Fibroblast of peridontal ligament (primary cell): ENCODE measurements around the gene THBS3.
A peak's percentile ranks its signal among the peaks of the same experiment; 100 is the strongest.
"Not testable (repeated sequence)": the region's sequence is repeated elsewhere in the genome, so short reads cannot be mapped to it uniquely, and the experiment has no call there.

ENCODE experiments used
- DNase-seq: peaks from one replicate; pipeline ENCODE4 v3.0.0-alpha.2; 2010; ENCODE audit errors: extremely low read depth

THBS3 gene

DNA sequence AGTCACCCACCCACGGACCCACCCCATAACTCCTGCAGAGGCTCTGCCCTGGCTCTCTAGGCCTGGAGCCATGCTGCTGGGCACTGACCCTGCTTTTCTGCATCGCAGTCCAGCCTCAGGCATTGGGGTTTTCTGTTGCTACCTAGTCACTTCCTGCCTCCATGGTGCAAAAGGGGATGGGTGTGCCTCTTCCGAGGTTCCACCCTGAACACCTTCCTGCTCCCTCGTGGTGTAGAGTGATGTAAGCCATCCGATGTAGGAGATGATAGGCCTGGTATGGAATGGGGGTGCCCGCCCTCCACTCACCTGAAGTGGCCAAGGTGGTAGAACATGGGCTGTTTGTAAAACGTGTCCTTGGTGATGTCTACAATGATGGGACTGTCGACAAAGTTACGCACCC lies 27.7 kb upstream of the THBS3 start:
- not testable (repeated sequence) for DNase-seq

DNA sequence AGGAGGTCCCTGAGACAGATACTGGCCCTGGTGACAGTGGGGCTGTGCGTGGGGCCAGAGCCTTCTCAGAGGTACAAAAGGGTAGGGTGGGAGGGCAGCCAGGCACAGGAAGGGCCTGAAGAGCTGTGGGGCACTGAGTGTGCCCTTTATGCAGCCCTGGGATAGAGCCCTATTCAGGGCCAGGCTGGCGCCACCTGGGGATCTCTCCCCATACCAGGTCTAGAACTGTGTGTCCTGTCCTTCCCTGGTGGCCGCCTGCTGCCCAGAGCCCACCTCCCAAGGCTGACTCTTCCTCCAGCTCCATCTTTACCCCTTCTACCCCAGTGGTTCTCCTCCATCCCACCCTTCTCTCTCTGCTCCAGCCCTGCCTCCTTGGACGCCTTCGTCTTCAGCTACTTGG lies 25.8 kb upstream of the THBS3 start:
- DNase-seq = not testable (repeated sequence)

DNA sequence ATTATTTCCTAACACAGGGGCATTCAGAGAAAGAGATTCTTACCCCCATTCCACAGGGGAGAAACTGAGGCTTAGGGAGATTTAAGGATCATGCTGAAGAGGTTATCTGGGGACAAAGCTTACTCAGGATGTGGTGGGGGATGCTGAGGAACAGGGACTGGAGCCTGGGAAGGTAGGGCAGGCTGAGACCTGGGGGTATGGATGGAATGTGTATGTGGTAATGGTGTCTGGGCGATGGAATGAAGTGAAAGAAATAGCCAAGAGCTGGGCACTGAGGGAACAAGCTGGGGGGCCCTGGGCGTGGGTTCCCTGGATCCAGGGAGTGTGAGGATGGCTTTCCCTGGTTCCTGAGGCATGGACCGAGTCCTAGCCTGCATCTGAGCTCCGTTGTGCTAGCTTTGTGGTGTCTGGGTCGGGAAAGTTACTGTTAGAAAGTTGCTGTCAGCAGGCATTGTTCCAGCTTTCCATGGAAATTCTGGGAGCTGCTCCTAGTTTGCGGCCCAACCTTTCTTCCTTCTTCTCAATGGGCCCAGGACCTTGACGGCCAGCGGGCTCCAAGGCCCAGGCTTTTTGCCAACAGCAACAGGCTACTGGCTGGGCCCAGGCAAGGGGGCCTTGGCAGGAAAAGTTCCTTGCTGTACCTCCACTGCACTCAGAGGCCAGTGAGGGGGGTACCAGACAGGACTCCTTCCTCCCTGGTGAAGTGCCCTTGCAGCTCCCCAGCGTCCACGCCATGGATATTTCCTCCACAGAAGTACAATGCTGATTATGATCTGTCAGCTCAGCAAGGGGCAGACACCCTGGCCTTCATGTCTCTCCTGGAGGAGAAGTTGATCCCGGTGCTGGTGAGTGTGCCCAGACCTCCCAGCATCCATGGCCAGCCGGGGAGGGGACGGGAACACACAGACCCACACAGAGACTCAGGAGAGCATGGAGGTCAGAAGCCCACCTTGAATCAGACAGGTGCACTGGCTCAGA lies 24.6 kb upstream of the THBS3 start:
- peak; percentile 64 for DNase-seq

DNA sequence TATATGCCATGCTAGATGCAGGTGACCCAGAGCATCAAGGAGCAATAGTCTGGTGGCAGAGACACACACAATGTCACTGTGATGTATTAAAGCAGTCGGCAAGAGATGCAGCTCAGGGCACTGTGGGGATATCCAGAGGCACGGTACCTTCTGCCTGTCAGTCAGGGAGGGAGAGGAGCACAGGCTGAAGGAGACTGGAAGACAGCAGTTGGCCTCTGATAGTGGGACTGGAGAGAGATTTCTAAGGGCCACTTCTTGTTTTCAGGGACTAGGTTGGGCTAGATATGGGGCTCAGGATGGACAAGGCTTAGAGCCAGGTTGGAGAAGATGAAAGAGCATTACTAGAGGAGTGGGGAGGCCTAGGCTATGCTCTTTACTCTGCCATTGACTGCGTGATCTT lies 23.6 kb upstream of the THBS3 start:
- not testable (repeated sequence) for DNase-seq

DNA sequence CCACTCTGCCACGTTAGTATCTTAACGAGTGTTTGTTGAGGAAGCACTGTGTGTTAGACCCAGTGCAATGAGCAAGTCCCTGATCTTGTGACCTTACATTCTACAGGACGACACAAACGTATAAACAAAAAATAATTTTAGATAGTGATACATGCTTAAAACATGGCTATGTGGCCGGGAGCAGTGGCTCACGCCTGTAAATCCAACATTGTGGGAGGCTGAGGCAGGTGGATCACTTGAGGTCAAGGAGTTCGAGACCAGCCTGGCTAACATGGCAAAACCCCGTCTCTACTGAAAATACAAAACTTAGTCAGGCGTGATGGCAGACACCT lies 20.4 kb upstream of the THBS3 start:
- DNase-seq = no peak

DNA sequence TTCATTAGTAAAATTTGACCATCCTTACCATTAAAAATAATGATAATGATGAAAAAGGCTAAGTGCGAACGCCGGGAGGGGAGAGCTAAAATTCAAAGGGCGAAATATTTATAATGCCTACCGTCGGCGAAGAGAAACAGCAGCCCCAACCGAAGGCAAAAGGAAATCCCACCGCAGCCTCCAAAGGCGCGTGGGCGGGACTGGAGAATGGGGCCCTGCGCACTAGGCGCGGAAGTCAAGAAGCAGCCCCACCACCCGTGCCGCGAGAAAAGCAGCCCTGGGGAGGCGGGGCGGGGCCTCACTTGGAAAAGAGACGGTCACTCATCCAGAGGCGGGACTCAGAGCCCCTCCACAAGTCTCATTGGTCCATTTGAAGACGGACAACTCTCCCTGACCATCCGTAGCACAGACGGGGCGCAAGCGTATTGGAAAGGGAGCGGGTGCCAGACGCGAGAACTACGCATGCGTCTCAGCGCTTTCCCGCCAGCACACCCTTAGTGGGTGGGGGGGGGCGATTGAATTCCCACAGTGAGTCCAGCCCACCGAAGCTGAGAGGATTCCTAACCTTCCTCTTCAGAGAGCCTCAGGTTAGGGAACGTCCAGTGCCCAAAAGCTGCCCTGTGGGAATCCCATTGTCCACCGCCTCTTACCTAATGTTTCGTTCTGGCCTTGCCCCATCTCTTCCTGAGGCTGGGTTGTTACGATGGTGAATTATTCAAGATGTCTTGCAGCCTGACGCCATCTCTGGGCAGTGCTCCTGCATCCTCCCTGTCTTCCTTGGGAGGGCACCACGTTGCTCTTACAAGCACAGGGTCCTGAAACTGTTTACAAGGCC lies 19.8 kb upstream of the THBS3 start:
- DNase-seq = peak; percentile 99

DNA sequence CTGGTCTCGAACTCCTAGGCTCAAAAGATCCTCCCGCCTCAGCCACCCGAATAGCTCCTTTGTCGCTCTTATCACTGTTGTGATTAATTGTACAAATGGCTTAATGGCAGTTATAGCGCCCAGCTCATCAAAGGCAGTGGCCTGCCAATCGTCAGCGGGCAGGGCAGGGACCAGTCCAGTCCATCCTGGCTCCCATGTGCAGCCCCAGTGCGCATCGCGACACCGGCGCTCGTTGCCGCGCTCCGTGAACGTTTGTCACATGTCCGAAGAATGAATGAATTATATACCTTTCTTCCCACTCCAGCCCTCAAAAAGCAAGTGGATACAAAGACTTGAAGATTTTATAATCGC lies 19.2 kb upstream of the THBS3 start:
- DNase-seq = no peak

DNA sequence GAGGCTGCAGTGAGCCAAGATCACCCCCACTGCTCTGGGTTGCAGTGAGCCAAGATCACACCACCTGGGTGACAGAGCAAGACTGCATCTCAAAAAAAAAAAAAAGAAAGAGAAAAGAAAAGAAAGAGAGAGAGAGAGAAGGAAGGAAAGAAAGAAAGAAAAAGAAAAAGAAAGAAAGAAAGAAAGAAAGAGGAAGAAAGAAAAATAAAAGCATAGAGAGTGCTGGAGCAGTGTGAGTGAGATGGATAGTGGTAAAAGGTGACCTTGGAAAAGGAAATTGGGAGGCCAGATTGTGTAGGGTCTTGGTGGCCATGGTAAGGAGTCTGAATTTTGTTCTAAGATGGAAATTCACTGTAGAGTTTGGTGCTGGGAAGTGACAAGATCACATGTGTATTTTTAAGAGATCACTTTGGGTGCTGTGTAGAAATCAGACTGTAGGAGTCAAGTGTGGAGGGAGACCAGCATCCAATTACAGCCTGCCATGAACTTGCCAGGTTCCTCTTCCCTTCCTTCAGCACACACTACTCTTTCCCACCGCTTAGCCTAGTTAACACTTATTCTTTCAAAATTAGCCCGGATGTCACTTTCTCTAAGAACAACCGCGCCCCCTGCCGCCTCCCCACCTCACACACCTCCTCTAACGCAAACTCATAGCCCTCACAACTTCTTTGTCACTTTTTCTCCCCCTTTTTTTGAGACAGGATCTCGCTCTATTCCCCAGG lies 18.7 kb upstream of the THBS3 start:
- peak; percentile 81 for DNase-seq

DNA sequence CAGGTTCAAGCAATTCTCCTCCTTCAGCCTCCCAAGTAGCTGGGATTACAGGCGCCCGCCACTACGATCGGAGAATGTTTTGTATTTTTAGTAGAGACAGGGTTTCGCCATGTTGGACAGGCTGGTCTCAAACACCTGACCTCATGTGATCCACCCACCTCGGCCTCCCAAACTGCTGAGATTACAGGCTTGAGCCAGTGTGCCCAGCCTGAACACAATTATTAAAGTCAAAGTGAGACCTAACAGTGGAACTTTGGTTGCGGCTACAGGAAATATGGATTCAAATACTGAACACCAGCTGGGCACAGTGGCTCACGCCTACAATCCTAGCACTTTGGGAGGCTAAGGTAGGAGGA lies 17.7 kb upstream of the THBS3 start:
- not testable (repeated sequence) for DNase-seq

DNA sequence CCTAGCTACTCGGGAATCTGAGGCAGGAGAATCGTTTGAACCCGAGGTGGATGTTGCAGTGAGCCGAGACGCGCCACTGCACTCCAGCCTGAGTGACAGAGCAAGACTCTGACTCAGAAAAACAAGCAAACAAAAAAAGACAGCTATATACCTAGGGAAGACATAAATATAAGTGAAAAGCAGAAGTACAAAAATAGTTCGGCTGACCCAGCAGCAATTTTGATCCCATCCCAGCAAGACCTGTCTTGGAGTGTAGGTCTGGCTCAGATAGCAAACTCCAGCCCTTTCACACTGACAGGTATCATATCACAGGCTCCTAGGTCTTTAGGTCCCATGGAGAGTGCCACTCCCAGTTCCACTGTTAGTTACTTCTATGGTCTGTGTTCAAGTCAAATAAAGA lies 15.3 kb upstream of the THBS3 start:
- no peak for DNase-seq

DNA sequence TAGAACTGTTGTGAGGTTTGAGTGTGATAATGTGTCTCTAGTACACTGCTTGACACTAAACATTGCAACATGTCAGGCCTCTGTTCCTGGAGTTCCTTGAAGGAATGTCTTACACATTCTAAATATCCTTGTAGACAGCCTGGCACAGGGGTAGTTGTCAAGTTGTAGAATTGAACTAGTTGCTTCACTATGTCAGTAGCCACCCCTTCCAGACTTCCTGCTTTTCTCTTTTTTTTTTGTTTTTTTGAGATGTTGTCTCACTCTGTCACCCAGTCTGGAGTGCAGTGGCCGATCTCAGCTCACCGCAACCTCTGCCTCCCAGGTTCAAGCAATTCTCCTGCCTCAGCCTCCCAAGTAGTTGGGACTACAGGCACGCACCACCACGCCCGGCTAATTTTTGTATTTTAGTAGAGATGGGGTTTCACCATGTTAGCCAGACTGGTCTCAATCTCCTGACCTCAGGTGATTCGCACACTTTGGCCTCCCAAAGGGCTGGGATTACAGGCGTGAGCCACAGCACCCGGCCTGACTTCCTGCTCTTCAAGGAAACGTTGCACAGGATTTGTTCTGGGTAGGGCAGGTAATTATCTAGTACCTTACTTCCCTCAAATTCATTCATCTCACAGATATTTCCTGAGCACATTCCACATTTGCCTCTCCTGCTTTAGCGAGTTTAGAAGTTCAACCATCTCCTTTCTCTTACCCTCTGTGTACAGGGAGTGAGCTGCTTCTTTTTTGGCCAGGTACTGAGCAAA lies 12.7 kb upstream of the THBS3 start:
- DNase-seq = not testable (repeated sequence)

DNA sequence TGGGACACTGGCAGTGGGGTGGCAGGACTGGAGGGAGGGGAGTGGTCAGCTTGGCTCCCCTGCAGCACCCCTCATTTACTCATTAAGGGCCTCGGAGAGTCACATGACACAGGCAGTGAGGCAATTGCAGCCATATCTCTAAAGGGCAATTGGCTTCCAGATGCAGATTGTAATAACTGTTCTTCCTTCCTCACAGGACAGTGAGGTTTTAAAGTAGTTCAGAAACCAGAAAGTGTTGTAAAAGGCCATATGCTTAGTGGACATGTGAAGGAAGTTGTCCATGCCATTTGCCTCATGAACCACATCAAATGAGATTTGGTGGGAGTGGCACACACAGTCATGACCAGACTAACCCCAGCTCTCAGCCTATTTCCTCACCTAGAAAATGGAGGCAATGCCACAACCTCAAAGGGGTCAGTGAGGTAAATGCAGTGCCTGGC lies 11.9 kb upstream of the THBS3 start:
- no peak for DNase-seq

DNA sequence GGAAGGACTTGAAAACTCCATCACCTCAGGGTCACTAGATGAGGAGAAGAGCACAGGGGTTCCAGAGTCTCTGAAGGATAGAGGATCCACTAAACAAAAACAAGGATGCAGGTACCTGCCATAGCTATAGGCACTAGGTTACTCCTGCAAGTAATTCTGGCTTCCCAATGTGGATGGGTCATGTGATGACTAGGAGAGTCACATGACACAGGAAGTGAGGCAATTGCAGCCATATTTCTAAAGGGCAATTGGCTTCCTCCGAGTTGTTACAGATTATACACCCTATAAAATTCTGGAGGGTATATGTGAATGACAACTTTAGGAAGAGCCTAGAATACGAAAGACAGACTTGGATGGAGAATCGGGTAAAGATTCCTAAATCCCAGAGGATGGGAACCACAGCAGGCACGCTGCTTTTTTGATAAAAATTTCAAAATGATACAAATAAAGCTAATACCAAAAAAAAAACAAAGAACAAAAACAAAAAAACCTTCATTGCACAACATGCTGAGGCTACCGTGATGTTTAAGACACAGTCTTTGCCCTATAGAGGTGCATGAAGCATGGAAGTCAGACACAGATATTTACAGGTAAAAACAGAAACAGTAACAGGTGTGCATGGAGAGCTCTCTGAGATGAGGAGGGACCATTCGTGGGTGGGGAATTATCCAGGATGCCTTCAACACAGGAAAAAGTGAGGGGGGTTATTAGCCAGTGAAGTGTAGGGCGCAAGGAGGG lies 11.3 kb upstream of the THBS3 start:
- peak; percentile 72 for DNase-seq

DNA sequence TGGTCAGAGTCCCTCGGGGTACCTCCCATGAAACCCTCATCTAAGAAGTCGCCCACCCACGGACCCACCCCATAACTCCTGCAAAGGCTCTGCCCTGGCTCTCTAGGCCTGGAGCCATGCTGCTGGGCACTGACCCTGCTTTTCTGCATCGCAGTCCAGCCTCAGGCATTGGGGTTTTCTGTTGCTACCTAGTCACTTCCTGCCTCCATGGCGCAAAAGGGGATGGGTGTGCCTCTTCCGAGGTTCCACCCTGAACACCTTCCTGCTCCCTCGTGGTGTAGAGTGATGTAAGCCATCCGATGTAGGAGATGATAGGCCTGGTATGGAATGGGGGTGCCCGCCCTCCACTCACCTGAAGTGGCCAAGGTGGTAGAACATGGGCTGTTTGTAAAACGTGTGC lies 7.0 kb upstream of the THBS3 start:
- not testable (repeated sequence) for DNase-seq

DNA sequence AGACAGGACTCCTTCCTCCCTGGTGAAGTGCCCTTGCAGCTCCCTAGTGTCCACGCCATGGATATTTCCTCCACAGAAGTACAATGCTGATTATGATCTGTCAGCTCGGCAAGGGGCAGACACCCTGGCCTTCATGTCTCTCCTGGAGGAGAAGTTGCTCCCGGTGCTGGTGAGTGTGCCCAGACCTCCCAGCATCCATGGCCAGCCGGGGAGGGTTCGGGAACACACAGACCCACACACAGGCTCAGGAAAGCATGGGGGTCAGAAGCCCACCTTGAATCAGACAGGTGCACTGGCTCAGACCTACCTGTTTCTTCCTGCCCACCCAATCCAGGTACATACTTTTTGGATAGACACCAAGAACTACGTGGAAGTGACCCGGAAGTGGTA lies 4.3 kb upstream of the THBS3 start:
- DNase-seq = not testable (repeated sequence)

DNA sequence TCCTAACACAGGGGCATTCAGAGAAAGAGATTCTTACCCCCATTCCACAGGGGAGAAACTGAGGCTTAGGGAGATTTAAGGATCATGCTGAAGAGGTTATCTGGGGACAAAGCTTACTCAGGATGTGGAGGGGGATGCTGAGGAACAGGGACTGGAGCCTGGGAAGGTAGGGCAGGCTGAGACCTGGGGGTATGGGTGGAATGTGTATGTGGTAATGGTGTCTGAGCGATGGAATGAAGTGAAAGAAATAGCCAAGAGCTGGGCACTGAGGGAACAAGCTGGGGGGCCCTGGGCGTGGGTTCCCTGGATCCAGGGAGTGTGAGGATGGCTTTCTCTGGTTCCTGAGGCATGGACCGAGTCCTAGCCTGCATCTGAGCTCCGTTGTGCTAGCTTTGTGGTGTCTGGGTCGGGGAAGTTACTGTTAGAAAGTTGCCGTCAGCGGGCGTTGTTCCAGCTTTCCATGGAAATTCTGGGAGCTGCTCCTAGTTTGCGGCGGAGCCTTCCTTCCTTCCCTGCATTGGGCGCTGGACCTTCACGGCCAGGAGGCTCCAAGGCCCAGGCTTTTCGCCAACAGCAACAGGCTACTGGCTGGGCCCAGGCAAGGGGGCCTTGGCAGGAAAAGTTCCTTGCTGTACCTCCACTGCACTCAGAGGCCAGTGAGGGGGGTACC lies 3.8 kb upstream of the THBS3 start:
- peak; percentile 51 for DNase-seq

DNA sequence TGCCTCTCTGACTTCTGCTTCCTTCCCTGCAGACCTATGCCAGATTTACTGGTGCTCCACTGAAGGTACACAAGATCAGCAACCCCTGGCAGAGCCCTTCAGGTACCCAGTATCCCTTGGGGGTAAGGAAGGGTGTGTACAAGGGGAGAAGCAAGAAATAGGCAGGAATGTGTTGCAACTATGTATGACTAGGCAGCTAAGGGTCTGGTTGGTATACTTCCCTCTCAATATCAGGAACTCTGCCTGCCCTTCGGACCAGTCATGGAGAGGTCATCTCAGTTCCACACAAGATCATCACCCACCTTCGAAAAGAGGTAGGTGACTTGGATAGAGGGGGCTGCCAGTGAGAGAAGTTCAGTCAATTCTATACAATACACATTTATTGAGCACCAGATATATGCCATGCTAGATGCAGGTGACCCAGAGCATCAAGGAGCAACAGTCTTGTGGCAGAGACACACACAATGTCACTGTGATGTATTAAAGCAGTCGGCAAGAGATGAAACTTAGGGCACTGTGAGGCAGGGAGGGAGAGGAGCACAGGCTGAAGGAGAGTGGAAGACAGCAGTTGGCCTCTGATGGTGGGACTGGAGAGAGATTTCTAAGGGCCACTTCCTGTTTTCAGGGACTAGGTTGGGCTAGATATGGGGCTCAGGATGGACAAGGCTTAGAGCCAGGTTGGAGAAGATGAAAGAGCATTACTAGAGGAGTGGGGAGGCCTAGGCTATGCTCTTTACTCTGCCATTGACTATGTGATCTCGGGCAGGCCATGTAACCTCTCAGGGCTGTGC lies 2.8 kb upstream of the THBS3 start:
- DNase-seq = no peak

DNA sequence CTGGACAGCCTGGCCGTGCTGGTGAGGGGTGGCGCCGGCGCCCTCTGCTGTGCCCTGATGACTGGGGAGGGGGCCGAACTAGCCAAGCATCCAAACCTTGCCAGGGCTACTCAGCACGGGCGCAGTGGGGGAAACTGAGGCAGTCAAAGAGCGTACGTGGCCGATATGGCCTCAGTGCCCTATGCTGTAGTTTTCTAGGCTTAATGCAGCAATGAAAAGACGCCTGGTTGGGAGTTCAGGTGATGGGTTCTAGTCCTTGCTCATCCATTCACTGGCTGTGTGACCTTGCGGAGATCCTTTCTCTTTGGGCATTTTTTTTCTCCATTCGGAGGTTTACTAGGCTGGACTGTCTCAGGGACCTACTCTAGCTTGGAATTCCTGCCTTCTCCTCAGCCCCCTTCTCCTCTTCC lies 1.6 kb upstream of the THBS3 start:
- DNase-seq = no peak

DNA sequence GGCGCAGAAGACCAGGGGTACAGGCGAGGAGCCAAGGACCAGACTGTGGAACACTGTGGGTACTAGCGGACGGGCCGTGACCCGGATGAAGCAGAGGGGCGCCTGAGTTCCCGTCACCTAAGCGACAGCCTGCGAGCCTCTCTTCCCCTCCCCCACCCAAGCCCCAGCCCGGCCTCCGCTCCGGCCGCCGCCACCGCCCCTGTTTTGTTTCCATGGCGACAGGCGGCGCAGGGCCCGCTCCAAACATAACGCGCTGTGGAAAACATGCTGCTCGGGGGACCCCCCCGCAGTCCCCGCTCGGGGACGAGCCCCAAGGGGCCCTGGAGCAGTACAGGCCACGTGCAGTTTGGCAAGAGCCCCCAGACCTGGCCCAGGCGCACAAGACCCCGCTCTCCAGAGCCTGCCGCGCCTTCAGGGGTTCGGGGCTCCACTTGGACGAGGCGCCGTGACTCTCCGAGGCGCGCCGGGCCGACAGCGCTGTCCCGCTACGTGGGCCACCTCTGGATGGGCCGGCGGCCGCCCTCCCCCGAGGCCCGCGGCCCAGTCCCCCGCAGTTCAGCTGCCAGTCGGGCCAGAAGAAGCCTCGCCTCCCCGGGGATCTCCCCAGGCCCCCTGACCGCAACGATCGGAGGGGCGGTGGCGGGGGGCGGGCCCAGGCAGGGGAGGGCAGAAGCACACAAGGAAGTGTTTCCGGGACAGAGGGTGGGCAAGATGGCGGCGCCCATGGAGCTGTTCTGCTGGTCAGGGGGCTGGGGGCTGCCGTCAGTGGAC lies 1.0 kb upstream of the THBS3 start, which contains the start of gene MTX1:
TSS of gene MTX1 (plus strand) at position 155 of the 771 bp plus-strand sequence. CDS start at position 265, 110 bp downstream.
- DNase-seq = peak; percentile 81
